GM18498 (cell line): ENCODE data around the gene KCNIP4.

ENCODE experiments used
- ATAC-seq: cut with Tn5 transposase; IDR thresholded peaks from one replicate; pipeline ENCODE4 v1.9.1; 2021; ENCODE audit warnings: mild to moderate bottlenecking, moderate library complexity; ENCODE audit not compliant: unreplicated experiment

KCNIP4 gene

GRCh38 chr4:20696815-20697214, 1251.8 kb downstream of the KCNIP4 start:
- ATAC-seq, result no peak

- no peak for ATAC-seq
Measured at GRCh38 chr4:20687864-20688263, 1260.7 kb downstream of the KCNIP4 start.

- no peak for ATAC-seq
Measured at GRCh38 chr4:20684852-20685763, 1263.5 kb downstream of the KCNIP4 start.

- ATAC-seq, result no peak
Measured at GRCh38 chr4:20683766-20684165, 1264.8 kb downstream of the KCNIP4 start.

GRCh38 chr4:20682853-20683252, 1265.7 kb downstream of the KCNIP4 start:
- no peak for ATAC-seq

GRCh38 chr4:20681271-20681670, 1267.3 kb downstream of the KCNIP4 start:
- no peak for ATAC-seq

- no peak for ATAC-seq
Measured at GRCh38 chr4:20680736-20681135, 1267.8 kb downstream of the KCNIP4 start.

GRCh38 chr4:20679951-20680350, 1268.6 kb downstream of the KCNIP4 start:
- no peak for ATAC-seq
